Kidney tubule cell (primary cell): ENCODE measurements around the gene RPN2.

Source experiments
- DNase-seq: peaks from one replicate; pipeline ENCODE4 v3.0.0-alpha.2; 2018; ENCODE audit warnings: low spot score

RPN2 gene

GRCh38 chr20:37185686-37186085, 6.6 kb downstream of the RPN2 start:
- no peak for DNase-seq

GRCh38 chr20:37188787-37189186, 9.7 kb downstream of the RPN2 start:
- no peak for DNase-seq

- no peak for DNase-seq
Observed at GRCh38 chr20:37189416-37190016, 10.4 kb downstream of the RPN2 start.

- DNase-seq: no peak
Observed at GRCh38 chr20:37190354-37191112, 11.4 kb downstream of the RPN2 start.

- DNase-seq: peak; percentile 71
Observed at GRCh38 chr20:37192137-37192854, 13.2 kb downstream of the RPN2 start.

- DNase-seq: no peak
Observed at GRCh38 chr20:37193226-37193625, 14.1 kb downstream of the RPN2 start.

GRCh38 chr20:37193821-37194220, 14.7 kb downstream of the RPN2 start:
- DNase-seq: no peak

- DNase-seq: no peak
Observed at GRCh38 chr20:37194621-37195417, 15.7 kb downstream of the RPN2 start.

GRCh38 chr20:37198932-37199660, 20.0 kb downstream of the RPN2 start:
- DNase-seq: no peak

- DNase-seq: no peak
Observed at GRCh38 chr20:37200376-37200775, 21.2 kb downstream of the RPN2 start.

- DNase-seq: no peak
Observed at GRCh38 chr20:37200926-37201826, 22.0 kb downstream of the RPN2 start.

- no peak for DNase-seq
Observed at GRCh38 chr20:37201827-37202162, 22.7 kb downstream of the RPN2 start.

GRCh38 chr20:37202267-37202943, 23.3 kb downstream of the RPN2 start:
- peak; percentile 92 for DNase-seq

- no peak for DNase-seq
Observed at GRCh38 chr20:37204056-37204455, 24.9 kb downstream of the RPN2 start.

- no peak for DNase-seq
Observed at GRCh38 chr20:37205130-37205529, 26.0 kb downstream of the RPN2 start.

GRCh38 chr20:37205794-37206193, 26.7 kb downstream of the RPN2 start:
- no peak for DNase-seq

GRCh38 chr20:37207171-37207570, 28.0 kb downstream of the RPN2 start:
- DNase-seq: no peak

GRCh38 chr20:37209193-37209592, 30.1 kb downstream of the RPN2 start:
- DNase-seq: no peak

GRCh38 chr20:37209661-37210314, 30.7 kb downstream of the RPN2 start:
- DNase-seq: peak; percentile 41

GRCh38 chr20:37218441-37218840, 39.3 kb downstream of the RPN2 start:
- no peak for DNase-seq
